Upper lobe of left lung (tissue), 6 donors: ENCODE data around the gene LRRC47. TPM values are rescaled to one million over a fixed set of nuclear protein-coding genes. Genes with fewer than 3 reads are reported as not detected.
A peak's percentile ranks its signal among the peaks of the same experiment; 100 is the strongest.

ENCODE experiments used
- ATAC-seq, 2 donors: fragments of 200-7000 bp; cut with Tn5 transposase; one replicate each; pipeline ENCODE4 v1.9.1; 2022; ENCODE audit warnings: mild to moderate bottlenecking in 2 of 2, moderate library complexity in 2 of 2; ENCODE audit not compliant: low FRiP score in 2 of 2
- DNase-seq, 2 donors: peaks; one replicate each; pipeline ENCODE4 v3.0.0-alpha.2; 2019 to 2020
- H3K27ac ChIP-seq, 4 donors: fragments of 200-600 bp; sonication (generic); one replicate each; pipeline ENCODE4 v1.5.1; 2016 to 2019
- H3K27me3 ChIP-seq, 4 donors: fragments of 200-600 bp; sonication (generic); one replicate each; pipeline ENCODE4 v1.5.1; 2017 to 2019
- H3K36me3 ChIP-seq, 4 donors: fragments of 200-600 bp; sonication (generic); one replicate each; pipeline ENCODE4 v1.5.1; 2016 to 2019
- H3K4me1 ChIP-seq, 4 donors: fragments of 200-600 bp; sonication (generic); one replicate each; pipeline ENCODE4 v1.5.1; 2018 to 2019
- H3K4me3 ChIP-seq, 4 donors: fragments of 200-600 bp; sonication (generic); one replicate each; pipeline ENCODE4 v1.5.1; 2017 to 2019; ENCODE audit warnings: mild to moderate bottlenecking in 2 of 4, moderate library complexity in 1 of 4
- H3K9me3 ChIP-seq, 4 donors: fragments of 200-600 bp; sonication (generic); one replicate each; pipeline ENCODE4 v1.5.1; 2018 to 2019
- CTCF ChIP-seq, 6 experiments: fragments of 450-650 bp in 4 of 6; fragments of 200-600 bp in 2 of 6; sonication (generic) in 2 of 6; IDR thresholded peaks; one replicate each; pipeline ENCODE4 v1.5.1; 2016 to 2019; ENCODE audit warnings: antibody characterized with exemption in 6 of 6
- EP300 ChIP-seq, 4 donors: sonication (generic); formaldehyde crosslinking; IDR thresholded peaks; one replicate each; pipeline ENCODE4 v1.5.1; 2017; ENCODE audit warnings: antibody characterized with exemption in 4 of 4, control low read depth in 2 of 4
- POLR2A ChIP-seq, 4 donors: fragments of 450-650 bp; IDR thresholded peaks; one replicate each; pipeline ENCODE4 v1.5.1; 2016 to 2017; ENCODE audit warnings: antibody characterized with exemption in 4 of 4, mild to moderate bottlenecking in 2 of 4
- POLR2AphosphoS5 ChIP-seq, 2 donors: sonication (generic); formaldehyde crosslinking; IDR thresholded peaks; one replicate each; pipeline ENCODE4 v1.5.1; 2017; ENCODE audit warnings: antibody characterized with exemption in 2 of 2
- WGBS, 2 donors: methylation state at CpG; one replicate each; pipeline ENCODE4 v1.1.5; 2017 to 2018; 5-methylcytosine and 5-hydroxymethylcytosine counted together
- total RNA-seq, 6 donors: library from RNA; depleted of rRNA in 4 of 6; stranded (reverse); fragments of >200 nt in 4 of 6; gene quantifications; one replicate each; pipeline versions ENCODE4 v1.1.0 to v1.2.1, GENCODE V29; 2016 to 2021
- donor health status: DM: no; HTN: no; CAD: no; lungs with moderate emphysema.
- donor health status: DM: no; HTN: yes; CAD: no; lungs with severe emphysema.

The LRRC47 gene
- total RNA-seq, 6 donors from 2014 or later = 30.3 to 63.9 (median 39.3) TPM

- WGBS, 2 donors = 92 to 94% methylated on average over 17 to 23 of the region's 23 CpGs
Measured at GRCh38 chr1:3779265-3779911, 16.9 kb downstream of the LRRC47 start.

GRCh38 chr1:3778590-3779264 lies 17.6 kb downstream of the LRRC47 start:
- H3K9me3 ChIP-seq = no peaks in the 10 kb centered on the region
- no peaks in the 10 kb centered on the region for H3K27me3 ChIP-seq
- TF ChIP-seq EP300 (IDR thresholded peaks at IDR 0.05) (no peak), POLR2A (IDR thresholded peaks at IDR 0.05) (no peak), POLR2AphosphoS5 (IDR thresholded peaks at IDR 0.05) (no peak), CTCF (IDR thresholded peaks at IDR 0.05) (peak in 1 of 6 experiments; percentile 8)
- peak in 1 of 2 donors; percentile 65 for DNase-seq
- WGBS, 2 donors = 80 to 84% methylated on average over 5 to 12 of the region's 14 CpGs
- no peak overlapping the region for H3K4me3 ChIP-seq
- H3K4me1 ChIP-seq = peaks cover 12 to 33% (median 27%) of the 10 kb centered on the region in 4 donors
- H3K36me3 ChIP-seq = peaks cover 25 to 55% (median 46%) of the 10 kb centered on the region in 4 donors
- ATAC-seq = no peak
- no peak overlapping the region for H3K27ac ChIP-seq

More at GRCh38 chr1:3779265-3779911, 16.9 kb downstream of the LRRC47 start:
- Histone ChIP-seq H3K27ac (no peak overlapping the region), H3K27me3 (no peaks in the 10 kb centered on the region), H3K36me3 (peaks cover 29 to 62% (median 52%) of the 10 kb centered on the region in 4 donors), H3K9me3 (no peaks in the 10 kb centered on the region), H3K4me3 (no peak overlapping the region), H3K4me1 (peaks cover 12 to 27% (median 23%) of the 10 kb centered on the region in 4 donors)
- DNase-seq (no peak), ATAC-seq (no peak)
- no peak for TF ChIP-seq CTCF (IDR thresholded peaks at IDR 0.05)
- no peak for TF ChIP-seq POLR2A (IDR thresholded peaks at IDR 0.05)
- no peak for TF ChIP-seq EP300 (IDR thresholded peaks at IDR 0.05)
- no peak for TF ChIP-seq POLR2AphosphoS5 (IDR thresholded peaks at IDR 0.05)

- H3K4me1 ChIP-seq = peaks cover 15 to 42% (median 35%) of the 10 kb centered on the region in 4 donors
- 86 to 89% methylated on average over 6 to 18 of the region's 20 CpGs for WGBS, 2 donors
- no peak for TF ChIP-seq CTCF (IDR thresholded peaks at IDR 0.05)
- no peak for TF ChIP-seq POLR2AphosphoS5 (IDR thresholded peaks at IDR 0.05)
- TF ChIP-seq EP300 (IDR thresholded peaks at IDR 0.05) = no peak
- no peak for TF ChIP-seq POLR2A (IDR thresholded peaks at IDR 0.05)
- DNase-seq = peak in 1 of 2 donors; percentile 62
- H3K36me3 ChIP-seq = peaks cover 22 to 47% (median 39%) of the 10 kb centered on the region in 4 donors
- H3K27ac ChIP-seq = no peak overlapping the region
- no peaks in the 10 kb centered on the region for H3K9me3 ChIP-seq
- no peaks in the 10 kb centered on the region for H3K27me3 ChIP-seq
- H3K4me3 ChIP-seq = no peak overlapping the region
- ATAC-seq = no peak
Measured at GRCh38 chr1:3777647-3778589, 18.4 kb downstream of the LRRC47 start.

GRCh38 chr1:3777078-3777547 lies 19.2 kb downstream of the LRRC47 start:
- no peak for DNase-seq

More at GRCh38 chr1:3777078-3777547, 19.2 kb downstream of the LRRC47 start:
- Histone ChIP-seq H3K4me1 (peaks cover 17 to 47% (median 40%) of the 10 kb centered on the region in 4 donors), H3K27me3 (no peaks in the 10 kb centered on the region), H3K27ac (no peak overlapping the region), H3K9me3 (no peaks in the 10 kb centered on the region), H3K36me3 (peaks cover 16 to 39% (median 31%) of the 10 kb centered on the region in 4 donors), H3K4me3 (no peak overlapping the region)
- WGBS, 2 donors = 89% methylated on average over 9 of the region's 10 CpGs; no CpG with 5 or more reads in 1 of the 2 donors
- ATAC-seq = no peak
- no peak for TF ChIP-seq CTCF (IDR thresholded peaks at IDR 0.05)
- no peak for TF ChIP-seq POLR2AphosphoS5 (IDR thresholded peaks at IDR 0.05)
- TF ChIP-seq EP300 (IDR thresholded peaks at IDR 0.05) = no peak
- TF ChIP-seq POLR2A (IDR thresholded peaks at IDR 0.05) = no peak
